Endodermal cell (in vitro differentiated cells): ENCODE results near the gene ZCCHC24. TPM values are rescaled to one million over a fixed set of nuclear protein-coding genes. Genes with fewer than 3 reads are reported as not detected.
A peak's percentile ranks its signal among the peaks of the same experiment; 100 is the strongest.

Experiments used
- DNase-seq: peaks from one replicate; pipeline ENCODE4 v3.0.0-alpha.2; 2017
- H3K27ac ChIP-seq: 2 replicates; pipeline ENCODE4 v1.5.1; 2013; ENCODE audit warnings: mild to moderate bottlenecking, low read depth, low read length, moderate library complexity
- H3K27me3 ChIP-seq: 2 replicates; pipeline ENCODE4 v1.6.1; 2013; ENCODE audit warnings: mild to moderate bottlenecking, low read length, moderate library complexity; ENCODE audit not compliant: insufficient read depth, control insufficient read depth, poor library complexity, severe bottlenecking
- H3K36me3 ChIP-seq: 2 replicates; pipeline ENCODE4 v1.7.0; 2013; ENCODE audit warnings: mild to moderate bottlenecking, low read length, moderate library complexity; ENCODE audit not compliant: control insufficient read depth, insufficient read depth
- H3K4me1 ChIP-seq: one replicate; pipeline ENCODE4 v1.7.0; 2013; ENCODE audit warnings: low read length; ENCODE audit not compliant: control insufficient read depth, insufficient read depth
- H3K4me3 ChIP-seq: 2 replicates; pipeline ENCODE4 v1.5.1; 2013; ENCODE audit warnings: mild to moderate bottlenecking, low read length, moderate library complexity
- H3K9ac ChIP-seq: 2 replicates; pipeline ENCODE4 v1.6.1; 2013; ENCODE audit warnings: mild to moderate bottlenecking, low read length, moderate library complexity; ENCODE audit not compliant: poor library complexity, severe bottlenecking; ENCODE audit errors: extremely low read depth
- H3K9me3 ChIP-seq: 2 replicates; pipeline ENCODE4 v1.6.1; 2013; ENCODE audit warnings: mild to moderate bottlenecking, low read length, moderate library complexity; ENCODE audit not compliant: control insufficient read depth
- H3K27ac Mint-ChIP-seq: 2 replicates; pipeline ENCODE4 v1.8.0; 2020; ENCODE audit warnings: mixed read lengths
- H3K27me3 Mint-ChIP-seq: 2 replicates; pipeline ENCODE4 v1.8.0; 2021; ENCODE audit warnings: mild to moderate bottlenecking, mixed read lengths; ENCODE audit not compliant: insufficient read depth
- H3K36me3 Mint-ChIP-seq: 2 replicates; pipeline ENCODE4 v1.8.0; 2020; ENCODE audit warnings: low read depth, mixed read lengths
- H3K4me1 Mint-ChIP-seq: 2 replicates; pipeline ENCODE4 v1.8.0; 2020; ENCODE audit warnings: mixed read lengths
- H3K4me3 Mint-ChIP-seq: 2 replicates; pipeline ENCODE4 v1.8.0; 2020; ENCODE audit warnings: mild to moderate bottlenecking, moderate library complexity, mixed read lengths
- H3K9me3 Mint-ChIP-seq: 2 replicates; pipeline ENCODE4 v1.8.0; 2020; ENCODE audit warnings: mild to moderate bottlenecking, mixed read lengths
- WGBS, 2 experiments: methylation state at CpG; one replicate each; pipeline versions ENCODE4 v1.1.5 to v1.1.7; 2013; ENCODE audit warnings: missing lambda C conversion rate in 2 of 2, mixed read lengths in 1 of 2; ENCODE audit not compliant: insufficient coverage in 1 of 2, insufficient read length in 1 of 2; 5-methylcytosine and 5-hydroxymethylcytosine counted together
- total RNA-seq, 2 donors: library from RNA; stranded (reverse); fragmentation: NEBNext Ultra II Directional in 1 of 2; extraction: Animal tissue kit (Norgen Biotek cat#: 25700) in 1 of 2; gene quantifications; 2 replicates in 1 of 2; 3 replicates in 1 of 2; pipeline ENCODE4 v1.2.1, GENCODE V29; 2021
- TF ChIP-seq, protein P1 (sequence below): fragments of 200-600 bp; sonication (generic); conservative IDR thresholded peaks from 2 replicates; pipeline ENCODE4 v1.5.0; 2021; ENCODE audit warnings: antibody characterized with exemption, mild to moderate bottlenecking

ZCCHC24 gene
- total RNA-seq, 2 donors from 2014 or later: 7.6 to 10.7 TPM

DNA sequence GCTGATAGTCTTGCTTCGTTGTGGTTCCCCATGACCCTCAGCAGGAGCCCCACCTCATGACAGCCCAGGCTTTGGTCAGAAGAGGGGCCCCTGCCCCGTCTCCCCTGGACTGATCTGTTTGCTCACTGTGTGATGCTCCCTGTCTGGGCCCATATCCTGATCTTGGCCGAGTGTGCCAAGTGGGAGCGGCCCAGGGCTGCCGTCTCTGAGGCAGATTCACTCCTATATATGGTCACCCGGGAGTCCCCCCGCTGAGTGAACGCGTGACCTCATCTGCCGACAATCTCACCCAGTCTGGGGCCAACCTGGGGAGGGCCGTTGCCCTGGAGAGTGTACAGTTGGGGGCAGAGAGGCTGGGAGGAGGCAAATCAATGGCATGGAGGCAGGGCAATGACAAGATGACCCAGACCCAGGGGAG lies 63.6 kb downstream of the ZCCHC24 start:
- WGBS, 2 experiments: 60 to 61% methylated on average over 1 to 11 of the region's 11 CpGs
- H3K9ac ChIP-seq: no peak overlapping the region

GRCh38 chr10:79380946-79381721 lies 64.3 kb downstream of the ZCCHC24 start:
- peaks cover 2% of the 10 kb centered on the region for H3K4me1 Mint-ChIP-seq
- H3K36me3 Mint-ChIP-seq: no peaks in the 10 kb centered on the region

More for the DNA sequence above, 63.6 kb downstream of the ZCCHC24 start:
- Histone ChIP-seq H3K27ac (no peak overlapping the region), H3K9me3 (no peaks in the 10 kb centered on the region), H3K36me3 (no peaks in the 10 kb centered on the region), H3K4me3 (no peak overlapping the region), H3K27me3 (no peaks in the 10 kb centered on the region), H3K4me1 (peaks cover 3% of the 10 kb centered on the region)
- Mint-ChIP-seq H3K36me3 (no peaks in the 10 kb centered on the region), H3K4me3 (no peak overlapping the region), H3K27ac (no peak overlapping the region), H3K4me1 (peaks cover 2% of the 10 kb centered on the region), H3K27me3 (no peaks in the 10 kb centered on the region), H3K9me3 (no peaks in the 10 kb centered on the region)
- DNase-seq: peak; percentile 65
- TF ChIP-seq, protein P1, sequence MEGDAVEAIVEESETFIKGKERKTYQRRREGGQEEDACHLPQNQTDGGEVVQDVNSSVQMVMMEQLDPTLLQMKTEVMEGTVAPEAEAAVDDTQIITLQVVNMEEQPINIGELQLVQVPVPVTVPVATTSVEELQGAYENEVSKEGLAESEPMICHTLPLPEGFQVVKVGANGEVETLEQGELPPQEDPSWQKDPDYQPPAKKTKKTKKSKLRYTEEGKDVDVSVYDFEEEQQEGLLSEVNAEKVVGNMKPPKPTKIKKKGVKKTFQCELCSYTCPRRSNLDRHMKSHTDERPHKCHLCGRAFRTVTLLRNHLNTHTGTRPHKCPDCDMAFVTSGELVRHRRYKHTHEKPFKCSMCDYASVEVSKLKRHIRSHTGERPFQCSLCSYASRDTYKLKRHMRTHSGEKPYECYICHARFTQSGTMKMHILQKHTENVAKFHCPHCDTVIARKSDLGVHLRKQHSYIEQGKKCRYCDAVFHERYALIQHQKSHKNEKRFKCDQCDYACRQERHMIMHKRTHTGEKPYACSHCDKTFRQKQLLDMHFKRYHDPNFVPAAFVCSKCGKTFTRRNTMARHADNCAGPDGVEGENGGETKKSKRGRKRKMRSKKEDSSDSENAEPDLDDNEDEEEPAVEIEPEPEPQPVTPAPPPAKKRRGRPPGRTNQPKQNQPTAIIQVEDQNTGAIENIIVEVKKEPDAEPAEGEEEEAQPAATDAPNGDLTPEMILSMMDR: no peak

DNA sequence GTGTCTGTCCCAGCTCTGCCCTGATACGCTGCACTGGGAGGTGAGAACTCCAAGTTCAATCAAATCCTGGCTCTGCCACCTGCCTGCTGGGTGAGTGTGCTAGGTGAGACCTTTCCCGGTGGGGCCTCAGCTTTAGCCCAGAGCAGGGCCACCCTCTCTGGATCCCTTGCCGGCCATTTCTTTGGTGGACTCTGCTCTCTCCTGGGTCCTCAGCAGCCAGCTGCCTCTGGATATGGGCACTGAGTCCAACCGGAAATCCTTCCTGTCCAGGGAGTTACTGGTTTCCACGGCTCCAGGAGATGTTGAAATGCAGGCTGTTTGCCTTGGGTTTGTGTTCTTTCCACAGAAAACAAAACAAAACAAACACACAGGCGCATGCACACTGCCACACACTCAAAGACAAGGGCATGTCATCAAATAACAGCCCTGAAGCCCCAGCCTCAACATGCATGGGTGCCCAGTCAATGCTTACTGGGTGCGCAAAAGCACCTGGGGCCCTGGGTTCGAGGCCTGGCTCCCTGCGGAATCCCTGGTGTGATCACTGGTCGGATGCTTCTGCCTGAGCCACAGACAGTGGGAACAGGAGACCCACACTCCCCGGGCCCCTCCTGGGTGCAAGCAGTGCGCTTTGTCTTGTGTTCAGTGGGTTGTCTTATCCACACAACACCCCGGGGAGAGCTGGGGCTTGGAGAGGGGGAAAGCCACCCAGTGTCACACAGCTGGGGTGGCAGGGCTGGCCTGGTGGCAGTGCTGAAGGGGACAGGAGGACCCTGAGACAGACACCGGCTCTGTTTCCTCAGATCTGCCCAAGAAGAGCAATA lies 65.1 kb downstream of the ZCCHC24 start:
- H3K9me3 Mint-ChIP-seq: no peaks in the 10 kb centered on the region
- no peak overlapping the region for H3K4me3 Mint-ChIP-seq
- no peak overlapping the region for H3K4me3 ChIP-seq
- TF ChIP-seq, protein P1: no peak
- no peak overlapping the region for H3K27ac Mint-ChIP-seq
- H3K36me3 Mint-ChIP-seq: no peaks in the 10 kb centered on the region
- no peaks in the 10 kb centered on the region for H3K27me3 Mint-ChIP-seq
- H3K4me1 Mint-ChIP-seq: peaks cover 2% of the 10 kb centered on the region
- no peaks in the 10 kb centered on the region for H3K27me3 ChIP-seq
- peaks cover 3% of the 10 kb centered on the region for H3K4me1 ChIP-seq
- peak; percentile 45 for DNase-seq
- no peaks in the 10 kb centered on the region for H3K36me3 ChIP-seq
- 83 to 85% methylated on average over 10 to 14 of the region's 14 CpGs for WGBS, 2 experiments
- H3K9ac ChIP-seq: no peak overlapping the region
- no peak overlapping the region for H3K27ac ChIP-seq
- H3K9me3 ChIP-seq: no peaks in the 10 kb centered on the region

More at GRCh38 chr10:79380946-79381721, 64.3 kb downstream of the ZCCHC24 start:
- Mint-ChIP-seq H3K9me3 (no peaks in the 10 kb centered on the region), H3K4me3 (no peak overlapping the region), H3K27ac (no peak overlapping the region), H3K27me3 (no peaks in the 10 kb centered on the region)
- peaks cover 3% of the 10 kb centered on the region for H3K4me1 ChIP-seq
- peak; percentile 45 for DNase-seq
- no peak overlapping the region for H3K4me3 ChIP-seq
- no peaks in the 10 kb centered on the region for H3K27me3 ChIP-seq
- no peak overlapping the region for H3K9ac ChIP-seq
- no peak overlapping the region for H3K27ac ChIP-seq
- 93 to 97% methylated on average over 3 to 9 of the region's 9 CpGs for WGBS, 2 experiments
- TF ChIP-seq, protein P1: no peak
- no peaks in the 10 kb centered on the region for H3K9me3 ChIP-seq
- H3K36me3 ChIP-seq: no peaks in the 10 kb centered on the region
